ENCODE data around the gene ATP7B.
A peak's percentile ranks its signal among the peaks of the same experiment; 100 is the strongest.

ATP7B gene

DNA sequence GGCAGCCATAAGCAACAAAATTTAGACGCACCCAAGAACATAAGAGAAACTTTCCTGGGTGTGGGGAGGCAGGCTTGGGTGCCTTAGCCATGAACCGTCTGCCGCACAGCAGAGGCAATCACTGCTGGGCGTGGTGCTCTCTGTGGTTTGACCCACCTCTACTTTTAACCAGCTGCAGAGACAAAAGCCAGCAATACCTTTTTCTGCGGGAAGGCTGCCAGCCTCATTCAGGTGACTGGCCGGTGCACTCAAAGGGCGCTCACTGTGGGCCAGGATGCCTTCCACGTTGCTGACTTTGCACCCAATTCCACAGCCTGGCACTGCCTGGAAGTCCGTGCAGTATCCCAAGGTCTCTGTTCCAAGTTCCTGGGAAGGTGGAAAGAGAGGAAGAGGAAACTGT lies 69.1 kb downstream of the ATP7B start:
- DNase-seq = no peak

DNA sequence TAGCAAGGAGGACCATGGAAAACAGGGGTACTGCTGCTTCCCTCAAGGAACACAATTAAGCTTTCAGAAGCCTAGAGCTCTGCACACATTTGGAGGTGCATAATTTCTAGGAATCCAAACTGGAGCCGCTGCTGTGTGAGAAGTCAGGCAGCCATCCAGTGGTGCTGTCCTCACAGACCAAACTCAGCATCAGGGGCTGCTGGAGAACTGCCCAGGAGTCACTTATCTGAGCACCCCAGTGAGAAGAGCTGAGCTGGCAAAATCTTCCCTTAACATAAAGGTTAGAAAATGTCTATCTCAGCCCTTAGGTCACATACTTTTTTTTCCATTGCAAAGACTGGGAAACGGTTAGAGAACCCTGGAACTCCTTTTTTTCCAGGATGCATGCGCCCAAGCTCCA lies 72.8 kb downstream of the ATP7B start:
- DNase-seq = no peak

DNA sequence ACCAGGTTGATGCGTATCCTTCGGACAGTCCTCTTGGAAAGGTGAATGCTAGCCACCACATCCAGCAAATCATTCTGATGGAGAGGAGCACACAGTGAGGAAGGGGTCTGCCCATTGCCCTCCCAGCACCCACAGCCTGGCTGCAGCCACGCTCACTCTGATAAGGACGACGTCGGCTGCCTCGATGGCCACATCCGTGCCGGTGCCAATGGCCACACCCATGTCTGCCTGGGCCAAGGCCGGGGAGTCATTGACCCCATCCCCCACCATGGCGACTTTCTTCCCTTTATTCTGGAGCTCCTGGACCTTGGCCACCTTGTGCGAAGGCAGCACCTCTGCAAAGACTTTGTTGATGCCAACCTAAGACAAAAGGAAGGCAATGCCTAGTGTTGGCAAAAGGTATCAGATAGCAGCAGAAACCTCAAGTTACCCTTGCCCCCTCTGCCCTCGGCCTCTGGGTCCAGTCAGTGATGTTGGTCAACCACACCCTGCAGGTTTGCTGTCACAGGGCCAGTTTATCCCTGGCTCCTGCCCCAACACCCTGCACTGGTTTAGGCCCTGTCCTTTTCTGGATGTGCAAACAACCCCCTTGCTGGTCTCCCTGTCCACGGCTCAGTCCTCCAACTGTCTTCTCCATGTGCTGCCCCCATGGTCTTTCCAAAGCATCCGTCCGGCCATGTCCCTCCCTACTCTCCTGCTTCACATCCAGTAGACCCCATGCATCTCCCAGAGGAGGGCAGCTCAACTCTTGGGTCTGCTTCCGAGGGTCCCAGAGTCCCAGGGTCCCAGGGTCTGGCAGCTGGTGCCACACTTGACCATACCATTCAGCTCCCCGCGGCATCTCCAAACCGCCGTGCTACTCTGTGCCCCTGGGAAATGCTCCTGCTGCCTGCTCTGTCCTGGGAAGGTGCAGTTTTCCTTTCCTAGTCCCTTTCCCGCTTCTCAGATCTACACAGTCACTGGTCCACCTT lies 73.6 kb downstream of the ATP7B start:
- no peak for DNase-seq

DNA sequence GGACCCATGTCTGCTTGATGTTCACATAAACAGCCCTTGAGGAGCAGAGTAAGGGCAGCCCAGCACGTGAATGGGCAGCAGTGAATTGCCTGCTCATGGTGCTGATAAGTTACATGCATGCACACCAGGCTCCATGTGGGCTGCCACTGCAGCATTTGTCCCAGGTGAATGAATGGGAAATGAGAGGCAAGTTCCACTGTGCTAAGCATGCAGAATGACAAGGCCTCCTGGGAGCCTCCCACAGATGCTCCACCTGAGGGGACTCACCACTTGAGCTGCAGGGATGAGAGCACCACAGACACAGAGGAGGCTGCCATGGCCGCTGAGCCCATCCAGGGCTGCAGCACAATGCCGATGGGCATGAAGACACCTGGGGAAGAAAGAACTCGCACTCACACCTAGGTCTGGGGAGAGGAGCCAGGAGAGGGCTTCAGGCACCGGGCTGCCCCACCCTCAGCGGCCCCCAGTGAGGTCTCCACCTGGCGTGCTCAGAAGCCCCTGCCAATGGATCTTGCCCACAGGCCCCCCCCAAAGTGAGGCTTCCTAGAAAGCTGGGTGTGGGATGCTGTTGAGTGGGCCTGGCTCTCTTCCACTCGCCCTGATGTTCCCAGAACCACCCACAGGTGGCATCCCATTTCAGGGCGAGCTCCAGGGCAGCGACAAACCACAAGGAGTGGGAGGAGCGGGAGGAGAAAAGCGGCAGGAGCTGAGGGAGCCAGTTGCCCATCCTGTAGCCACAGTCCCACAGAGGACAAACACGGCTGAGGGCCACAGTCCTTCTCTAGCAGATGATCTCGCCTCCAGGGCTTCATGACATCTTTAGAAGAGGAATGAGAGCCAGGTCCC lies 75.7 kb downstream of the ATP7B start:
- DNase-seq = peak in 2 of 3 donors; percentile 8 to 26

DNA sequence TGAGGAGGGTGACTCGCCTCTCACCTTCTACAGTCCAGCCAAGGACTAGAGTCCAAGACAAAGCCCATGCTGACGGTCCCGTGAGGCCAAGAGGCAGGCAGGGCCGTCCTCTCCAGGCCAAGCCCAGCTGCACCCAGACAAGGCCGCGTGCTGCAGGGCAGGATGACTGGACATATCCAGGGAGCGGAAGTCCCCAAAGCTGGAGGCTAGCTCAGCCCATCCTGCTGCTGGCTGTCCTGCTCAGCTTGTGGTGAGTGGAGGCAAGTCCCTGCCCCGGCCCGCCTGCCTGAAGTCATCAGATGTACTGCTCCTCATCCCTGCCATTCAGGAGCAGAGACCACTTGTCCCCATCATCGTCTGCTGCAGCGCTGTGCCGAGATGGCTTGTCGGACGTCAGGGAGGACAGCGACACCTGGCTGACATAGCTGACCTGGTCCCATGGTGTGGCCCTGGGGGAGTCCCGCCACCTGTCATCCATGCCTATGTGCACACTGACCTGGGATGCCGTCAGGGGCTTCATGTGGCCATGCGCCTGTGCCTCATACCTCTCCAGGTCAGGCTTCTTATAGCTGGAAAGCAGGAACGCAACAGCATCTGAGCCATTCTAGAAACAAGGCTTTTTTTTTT lies 76.7 kb downstream of the ATP7B start:
- no peak for DNase-seq

DNA sequence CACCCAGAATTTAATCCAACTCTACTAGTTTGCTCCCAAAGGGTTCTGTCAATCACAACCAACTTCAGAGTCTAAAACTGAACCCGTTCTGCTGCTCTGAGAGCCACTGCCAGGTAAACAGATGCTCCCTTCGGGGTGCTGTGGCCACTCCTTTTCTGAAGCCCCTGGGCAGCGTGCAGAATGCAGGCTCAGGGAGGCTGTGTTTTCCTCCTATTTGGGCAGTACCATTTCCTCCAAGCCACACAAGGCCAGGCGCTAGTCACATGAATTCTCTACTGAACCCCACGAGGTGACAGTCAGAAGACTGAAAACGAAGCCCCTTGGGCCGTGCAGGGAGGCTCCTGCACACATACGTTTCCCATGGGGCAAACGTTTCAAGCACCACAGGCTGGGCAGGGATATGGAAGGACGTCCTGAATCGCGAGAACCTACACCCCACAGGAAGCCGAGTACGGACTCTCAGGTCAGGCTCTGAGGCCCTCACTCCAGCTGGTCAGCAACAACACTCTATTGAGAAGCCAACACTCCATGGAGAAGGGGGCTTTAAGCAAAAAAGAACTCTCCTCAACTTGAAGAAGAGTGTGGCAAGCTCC lies 77.7 kb downstream of the ATP7B start:
- DNase-seq = no peak

DNA sequence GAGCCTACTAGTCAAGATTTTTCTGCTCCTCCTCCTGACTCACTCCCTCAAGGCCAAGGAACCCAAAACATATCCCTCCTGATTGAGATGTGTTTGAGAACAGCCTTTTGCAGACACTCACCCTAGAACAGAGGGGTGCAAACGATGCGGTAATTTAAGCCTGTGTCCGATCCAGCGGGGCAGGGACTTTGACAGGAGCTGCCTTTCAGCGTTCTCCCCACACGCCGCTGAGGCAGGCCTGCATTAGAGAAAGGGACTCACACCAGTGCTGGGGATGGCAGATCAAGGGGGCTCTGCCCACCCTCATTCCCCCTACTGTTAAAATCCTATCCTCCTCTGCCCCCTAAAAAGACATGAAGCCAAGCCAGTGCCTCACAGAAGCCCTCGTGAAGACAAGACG lies 79.0 kb downstream of the ATP7B start:
- no peak for DNase-seq

DNA sequence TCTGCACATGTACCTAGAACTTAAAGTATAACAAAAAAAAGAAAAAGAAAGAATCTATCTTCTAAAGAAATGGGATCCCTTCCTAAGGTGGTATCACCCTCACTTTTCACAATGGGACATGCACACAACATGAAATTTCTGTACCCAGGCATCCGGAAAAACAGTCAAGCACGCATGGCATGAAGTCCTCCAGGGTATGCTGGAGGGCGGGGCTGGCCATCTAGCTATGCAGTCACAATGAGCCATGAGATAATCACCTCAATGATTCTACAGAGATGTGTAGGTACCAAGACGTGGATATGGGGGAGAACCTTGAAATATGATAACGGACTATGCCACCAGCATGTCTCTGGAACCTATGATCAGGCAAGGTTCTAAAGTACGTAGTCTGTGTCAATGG lies 79.6 kb downstream of the ATP7B start:
- DNase-seq = no peak

DNA sequence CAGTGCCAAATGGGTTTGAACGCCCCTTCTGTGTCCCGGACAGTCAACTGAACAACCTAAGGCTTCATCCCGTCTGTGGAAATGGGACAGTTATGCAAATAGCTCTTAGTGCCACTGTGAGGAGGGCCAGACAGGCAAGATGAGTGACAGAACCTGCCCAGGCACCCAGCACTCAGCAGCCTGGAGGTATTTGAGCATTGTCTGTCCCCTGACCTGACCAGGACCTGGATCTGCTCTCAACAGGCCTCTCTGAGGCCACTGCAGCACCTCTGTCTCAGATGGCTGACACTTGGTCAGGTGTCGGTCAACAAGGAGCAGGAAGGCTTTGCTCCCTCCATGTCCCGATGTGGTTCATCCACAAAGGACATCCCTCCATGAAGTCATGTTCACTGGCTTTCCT lies 81.6 kb downstream of the ATP7B start:
- no peak for DNase-seq

DNA sequence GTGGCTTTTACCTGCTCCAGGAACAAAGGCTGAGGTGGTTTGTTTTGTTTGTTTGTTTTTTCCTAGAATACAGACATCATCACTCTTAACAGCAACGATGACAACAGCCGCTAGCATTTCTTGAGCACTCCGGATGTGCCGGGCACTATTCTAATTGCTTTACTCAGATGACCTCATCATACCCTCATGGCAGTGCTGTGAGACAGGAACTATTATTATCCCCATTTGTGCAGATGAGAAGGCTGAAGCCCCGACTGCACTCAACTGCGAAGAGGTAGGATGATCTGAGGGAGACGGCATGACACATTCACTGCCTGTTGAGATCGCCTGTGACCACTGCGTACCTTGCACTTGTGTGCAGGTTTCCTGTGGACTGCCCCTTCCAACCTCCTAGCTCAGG lies 83.0 kb downstream of the ATP7B start:
- DNase-seq = no peak

DNA sequence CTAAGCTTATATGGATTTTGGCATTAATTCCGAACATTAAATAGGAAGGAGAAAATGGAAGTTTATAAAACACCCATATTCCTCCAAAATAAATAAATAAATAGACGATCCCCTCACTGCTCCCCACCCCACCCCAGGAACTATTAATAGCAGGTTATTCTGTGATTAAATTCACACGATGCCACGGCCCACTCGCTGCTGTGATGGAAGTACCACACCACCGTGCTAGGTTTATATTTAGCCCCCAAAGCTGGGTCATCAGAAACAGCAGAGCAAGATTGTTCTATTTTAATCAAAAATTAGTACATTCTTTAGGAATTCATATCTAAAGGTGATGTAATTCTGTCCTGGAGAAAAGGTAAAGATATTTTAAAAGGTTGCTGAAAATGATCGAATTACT lies 84.1 kb downstream of the ATP7B start:
- no peak for DNase-seq

DNA sequence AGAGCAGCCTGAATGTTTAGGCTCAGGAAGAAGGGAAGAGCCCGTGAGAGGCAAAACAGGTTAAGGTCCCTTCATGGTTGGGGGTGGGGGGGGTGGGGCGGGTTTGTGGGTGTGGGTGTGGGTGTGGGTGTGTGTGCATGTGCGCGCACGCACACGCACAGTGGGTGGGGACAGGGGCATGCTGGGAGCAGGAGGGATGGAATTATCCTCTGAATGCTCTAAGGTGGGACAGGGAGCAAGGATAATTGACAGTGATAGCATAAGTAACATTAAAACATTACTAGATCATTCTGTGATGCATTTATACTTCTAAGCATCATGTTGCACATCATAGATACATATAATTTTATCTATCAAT lies 84.7 kb downstream of the ATP7B start:
- DNase-seq = no peak

DNA sequence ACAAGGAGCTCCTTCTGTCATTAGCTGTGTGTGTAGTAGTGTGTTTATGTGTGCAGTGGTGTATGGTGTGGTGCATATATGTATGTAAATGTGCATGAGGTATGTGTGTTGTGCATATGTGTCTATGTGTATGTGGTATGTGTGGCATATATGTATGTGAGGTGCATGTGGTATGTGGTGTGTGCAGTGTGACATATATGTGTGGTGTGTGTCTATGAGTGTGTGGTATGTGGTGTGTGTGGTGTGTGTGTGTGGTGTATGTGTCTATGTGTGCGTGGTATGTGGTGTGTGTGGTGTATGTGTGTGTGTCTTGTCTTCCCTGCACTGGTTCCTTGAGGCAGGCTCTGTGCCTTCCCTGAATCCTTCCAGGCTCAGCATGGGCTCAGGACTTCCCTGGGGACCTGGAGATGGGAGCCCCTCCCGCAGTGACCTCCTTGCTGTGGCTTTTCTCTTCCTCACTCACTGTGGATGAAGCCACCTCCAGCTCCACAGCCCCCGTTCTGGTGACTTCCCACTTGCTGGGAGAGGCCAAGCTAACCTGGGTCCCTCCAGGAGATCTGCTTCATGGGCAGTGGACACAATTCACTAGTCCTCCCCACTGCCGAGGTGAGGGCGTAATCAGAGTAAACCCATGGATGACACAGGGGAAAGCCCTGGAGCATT lies 85.3 kb downstream of the ATP7B start:
- DNase-seq = no peak

DNA sequence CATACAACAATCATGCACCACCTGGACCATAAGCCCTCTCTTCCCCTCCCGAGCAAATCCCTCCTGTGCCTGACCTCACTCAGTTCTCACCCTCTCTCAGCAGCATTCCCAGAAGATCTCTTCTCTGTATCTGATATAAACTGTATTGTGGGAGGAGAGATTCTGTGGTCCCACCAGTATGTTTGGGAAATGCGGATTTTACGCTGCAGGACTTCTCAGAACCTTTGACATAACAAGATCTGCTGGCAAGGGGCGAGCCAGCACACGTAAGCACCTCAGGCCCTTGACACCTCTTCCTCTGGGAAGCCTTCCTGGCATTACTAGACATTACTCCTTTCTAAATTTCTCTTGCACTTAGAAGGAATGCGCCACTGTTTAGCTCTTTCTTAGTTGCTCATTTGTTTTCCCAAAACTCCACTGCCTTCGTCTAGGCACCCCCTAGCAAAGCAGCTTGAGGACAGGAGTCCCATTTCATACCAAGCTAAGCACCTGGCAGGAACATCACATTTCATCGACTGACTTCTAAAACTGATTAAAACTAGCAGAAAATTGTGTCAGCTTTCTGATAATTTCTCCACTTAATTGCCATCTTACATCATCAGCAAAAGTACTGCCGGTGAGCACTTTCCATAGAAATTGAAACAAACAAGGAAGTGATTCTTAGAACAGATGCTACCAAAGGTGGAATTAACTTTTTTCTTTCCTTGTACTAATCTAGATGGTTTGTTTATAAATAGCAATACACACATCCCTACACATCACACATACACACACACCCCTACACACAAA lies 86.3 kb downstream of the ATP7B start:
- no peak for DNase-seq

DNA sequence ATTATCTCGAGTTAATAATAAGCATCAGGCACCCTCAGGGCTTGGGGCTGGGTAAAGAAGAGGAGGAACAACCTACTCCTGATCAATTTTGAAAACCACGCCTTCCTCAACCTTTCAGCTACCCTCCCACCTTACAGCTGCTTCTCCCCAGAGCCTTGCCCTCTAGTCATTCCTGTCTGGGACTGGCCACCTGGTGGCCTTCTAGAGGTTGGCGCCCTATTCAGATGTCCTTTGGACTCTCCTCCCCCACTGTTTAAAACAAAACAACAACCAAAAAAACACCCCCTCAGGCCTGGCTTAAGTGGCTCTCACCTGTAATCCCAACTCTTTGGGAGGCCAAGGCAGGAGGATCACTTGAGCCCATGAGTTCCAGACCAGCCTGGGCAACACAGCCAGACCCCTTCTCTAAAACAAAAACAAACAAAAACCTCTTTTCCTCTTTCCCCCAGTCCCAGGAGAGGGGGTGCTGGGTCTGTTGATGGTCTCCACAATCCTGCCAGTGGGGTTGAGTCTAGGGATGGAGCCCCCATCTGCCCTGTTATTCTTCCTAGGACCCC lies 87.2 kb downstream of the ATP7B start:
- peak in 2 of 3 donors; percentile 12 to 21 for DNase-seq

DNA sequence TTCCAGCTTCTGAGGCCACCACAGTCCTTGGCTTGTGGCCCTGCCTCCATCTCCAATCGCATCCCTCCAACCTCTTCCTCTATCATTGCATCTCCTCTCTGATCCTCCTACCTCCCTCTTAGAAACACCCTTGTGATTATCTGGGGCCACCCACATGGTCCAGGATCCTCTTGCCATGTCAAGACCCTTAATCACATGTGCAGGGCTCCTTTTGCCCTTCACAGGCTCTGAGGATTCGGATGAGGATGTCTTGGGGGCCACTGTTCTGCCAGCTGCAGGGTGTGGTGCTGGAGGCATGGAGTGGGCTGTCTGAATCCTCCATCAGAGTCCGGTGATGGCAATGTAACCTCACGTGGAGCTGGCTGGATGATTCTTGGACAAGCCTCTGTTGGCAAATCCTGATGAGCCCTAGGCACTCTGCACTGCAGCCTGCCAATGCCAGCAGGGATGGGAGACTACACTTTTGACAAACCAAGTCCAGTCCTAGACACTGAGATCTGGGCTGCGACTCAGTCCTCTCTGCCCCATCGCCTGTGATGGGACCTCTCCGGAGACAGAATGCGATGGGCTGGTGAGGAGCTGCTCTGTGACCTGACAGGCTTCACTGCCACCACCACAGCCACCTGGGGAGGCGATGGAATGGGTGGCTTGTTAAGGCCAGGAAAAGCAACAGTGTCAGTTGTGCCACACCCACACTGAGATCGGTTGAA lies 88.3 kb downstream of the ATP7B start:
- DNase-seq = no peak

DNA sequence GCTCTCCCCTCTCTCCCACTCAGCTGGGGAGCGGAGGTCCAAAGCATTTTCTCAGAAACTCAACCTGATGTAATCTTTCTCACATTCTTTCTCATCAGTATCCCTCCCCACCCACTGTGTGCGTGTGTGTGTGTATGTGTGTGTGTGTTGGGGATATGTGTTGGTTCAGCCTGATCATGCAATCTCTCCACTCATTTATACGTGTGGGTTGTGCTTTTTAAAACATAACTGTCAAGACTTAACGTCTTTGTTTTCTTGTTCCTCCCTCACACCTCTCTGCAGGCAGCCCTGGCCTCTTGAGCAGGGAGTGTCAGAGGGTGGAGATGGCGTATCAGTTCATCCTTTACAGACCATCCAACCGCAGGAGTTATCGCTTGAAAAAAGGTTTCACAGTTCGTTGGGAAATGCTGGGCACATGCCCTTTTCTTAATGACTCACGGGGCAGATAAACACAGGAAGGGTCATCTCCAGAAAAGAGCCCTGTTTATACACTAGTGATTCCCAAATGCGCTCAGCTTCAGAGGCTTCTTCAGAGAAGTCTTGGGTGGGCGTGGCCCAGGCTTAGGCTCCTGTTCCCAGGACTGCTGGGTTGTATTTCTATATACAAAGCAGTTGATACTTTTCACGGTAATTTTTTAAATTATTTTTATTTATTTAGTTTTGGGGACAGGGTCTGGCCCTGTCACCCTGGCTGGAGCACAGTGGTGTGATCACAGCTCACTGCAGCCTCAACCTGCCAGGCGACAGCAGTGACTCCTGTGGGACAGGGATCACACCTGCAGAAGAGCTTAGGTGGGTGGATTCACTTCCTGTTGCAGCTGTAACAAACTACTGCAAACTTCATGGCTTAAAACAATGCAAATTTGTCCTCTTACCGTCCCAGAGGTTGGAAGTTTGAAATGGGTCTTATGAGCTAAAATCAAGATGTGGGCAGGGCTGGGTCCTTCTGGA lies 89.2 kb downstream of the ATP7B start:
- DNase-seq = no peak

DNA sequence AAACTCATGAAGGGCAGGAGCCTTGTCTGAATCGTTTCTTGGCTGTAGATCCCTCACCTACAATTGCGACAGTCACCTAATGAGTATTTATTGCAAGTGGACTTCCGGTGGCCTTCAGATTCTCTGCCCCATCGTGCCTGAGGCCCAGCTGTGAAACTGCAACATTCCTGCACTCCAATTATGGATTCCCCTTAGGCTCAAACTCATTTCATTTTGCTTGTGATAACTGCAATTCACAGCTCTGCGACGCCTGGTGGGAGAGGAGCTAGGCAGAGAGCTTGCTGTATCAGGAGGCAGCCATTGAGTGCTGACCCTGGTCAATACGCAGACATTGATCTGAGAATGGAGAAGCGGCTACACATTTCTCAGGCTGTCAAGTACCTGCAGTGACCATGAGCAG lies 90.5 kb downstream of the ATP7B start:
- no peak for DNase-seq

DNA sequence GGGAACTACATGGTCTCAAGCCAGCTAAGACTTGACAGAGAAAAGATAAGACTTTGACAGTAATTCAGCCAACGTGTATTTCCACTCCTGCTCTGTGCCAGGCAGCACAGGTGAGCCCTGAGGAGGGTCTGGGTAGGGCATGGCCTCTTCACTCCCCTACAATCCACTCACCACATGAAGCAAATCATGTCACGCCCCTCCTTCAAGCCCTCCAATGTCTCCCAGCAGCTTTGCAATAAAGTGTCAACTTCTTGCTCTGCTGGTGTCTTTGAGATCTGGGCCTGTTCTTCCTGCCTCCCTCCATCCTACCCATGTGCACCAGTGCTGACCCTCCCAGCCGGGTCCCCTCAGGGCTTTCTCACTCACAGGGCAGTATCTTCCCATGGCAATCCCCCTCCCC lies 91.0 kb downstream of the ATP7B start:
- DNase-seq = no peak

DNA sequence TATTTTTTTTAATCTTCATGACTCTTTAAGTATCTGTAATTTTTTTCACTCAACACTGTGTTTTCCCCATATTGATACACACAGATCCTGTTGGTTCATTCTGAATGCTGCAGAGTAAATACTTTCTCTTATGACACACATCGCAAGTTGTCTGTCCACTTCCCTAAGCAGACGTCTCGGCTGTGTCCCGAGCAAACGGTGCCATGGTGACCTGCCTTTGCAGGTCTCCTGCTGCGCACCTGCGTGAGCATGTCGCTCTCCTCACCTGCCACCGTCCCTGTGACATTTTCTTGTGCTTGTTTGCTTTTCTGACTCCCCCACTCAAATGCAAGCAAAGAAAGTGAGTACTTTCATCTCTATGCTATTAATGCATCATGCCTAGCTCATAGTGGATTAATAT lies 91.7 kb downstream of the ATP7B start:
- DNase-seq = no peak

Measured in suppressor macrophage treated with lipopolysaccharide for 1 hour (primary cell).